HG03575 (cell line): ENCODE results near the gene STRADA.

Experiments used
- ATAC-seq: cut with Tn5 transposase; IDR thresholded peaks from one replicate; pipeline ENCODE4 v1.9.1; 2021; ENCODE audit not compliant: unreplicated experiment, insufficient number of reproducible peaks, low FRiP score; ENCODE audit errors: extremely low read depth

The STRADA gene

GRCh38 chr17:63741408-63742173 is at the start of gene STRADA:
Gene STRADA (minus strand): TSS chr17:63741799. CDS start chr17:63728369, 13,430 bp downstream.
- ATAC-seq, result peak; percentile 54

GRCh38 chr17:63790057-63790456 is 48.5 kb upstream of the STRADA start:
- no peak for ATAC-seq

GRCh38 chr17:63786971-63787711 is 45.5 kb upstream of the STRADA start:
- ATAC-seq, result no peak

- ATAC-seq, result no peak
Measured at GRCh38 chr17:63786117-63786516, 44.5 kb upstream of the STRADA start.

- ATAC-seq, result no peak
Measured at GRCh38 chr17:63785556-63785955, 44.0 kb upstream of the STRADA start.

- no peak for ATAC-seq
Measured at GRCh38 chr17:63783522-63783921, 41.9 kb upstream of the STRADA start.

- ATAC-seq, result no peak
Measured at GRCh38 chr17:63780928-63781327, 39.3 kb upstream of the STRADA start.

GRCh38 chr17:63780507-63780906 is 38.9 kb upstream of the STRADA start:
- ATAC-seq, result no peak

GRCh38 chr17:63775420-63775819 is 33.8 kb upstream of the STRADA start:
- ATAC-seq, result no peak

GRCh38 chr17:63774969-63775265 is 33.3 kb upstream of the STRADA start:
- ATAC-seq, result no peak

GRCh38 chr17:63774141-63774968 is 32.8 kb upstream of the STRADA start, which contains the start of gene DDX42:
Gene DDX42 (plus strand): TSS chr17:63774170. CDS start chr17:63787050, 12,880 bp downstream.
- ATAC-seq, result no peak

GRCh38 chr17:63773272-63774140 is 31.9 kb upstream of the STRADA start, which contains the start of gene CCDC47:
Gene CCDC47 (minus strand): TSS chr17:63773597. CDS start chr17:63766175, 7,422 bp downstream.
- peak; percentile 86 for ATAC-seq

- no peak for ATAC-seq
Measured at GRCh38 chr17:63772801-63773271, 31.2 kb upstream of the STRADA start.

- no peak for ATAC-seq
Measured at GRCh38 chr17:63768433-63768832, 26.8 kb upstream of the STRADA start.

GRCh38 chr17:63766754-63767153 is 25.2 kb upstream of the STRADA start:
- ATAC-seq, result no peak

GRCh38 chr17:63764716-63765115 is 23.1 kb upstream of the STRADA start:
- no peak for ATAC-seq

- ATAC-seq, result no peak
Measured at GRCh38 chr17:63762161-63763078, 20.8 kb upstream of the STRADA start.
